ENCODE results near the gene ITGA4.

The ITGA4 gene

DNA sequence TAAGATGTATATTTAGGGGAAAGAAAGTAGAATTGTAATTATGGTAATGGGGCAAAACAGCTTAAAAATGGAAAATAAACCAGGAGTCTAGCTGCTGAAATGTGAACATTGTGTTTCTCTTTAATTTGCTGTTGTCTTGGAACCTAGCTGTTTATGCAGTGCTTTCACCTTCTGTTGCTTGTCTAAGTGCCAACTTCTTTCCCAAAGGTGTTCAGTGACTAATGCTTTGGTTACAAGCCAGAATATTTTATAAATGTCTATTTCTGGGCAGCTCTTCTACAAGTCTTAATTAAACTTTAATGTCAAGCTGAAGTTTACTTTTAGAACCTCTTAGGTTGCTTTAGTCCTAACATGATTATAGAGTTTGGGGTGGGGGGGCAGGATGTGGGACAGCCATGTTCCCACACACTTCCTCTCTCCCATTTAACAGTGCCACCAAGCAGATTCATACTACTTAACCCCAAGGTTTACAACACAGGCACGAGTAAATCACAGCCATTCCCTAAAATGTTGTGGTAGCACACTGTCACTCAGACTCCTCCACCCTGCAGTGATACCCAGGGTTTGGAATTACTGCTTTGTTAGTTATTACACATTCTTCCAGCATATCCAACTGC is 60.6 kb downstream of the ITGA4 start:
- peak in 1 of 2 experiments; percentile 5 for DNase-seq

DNA sequence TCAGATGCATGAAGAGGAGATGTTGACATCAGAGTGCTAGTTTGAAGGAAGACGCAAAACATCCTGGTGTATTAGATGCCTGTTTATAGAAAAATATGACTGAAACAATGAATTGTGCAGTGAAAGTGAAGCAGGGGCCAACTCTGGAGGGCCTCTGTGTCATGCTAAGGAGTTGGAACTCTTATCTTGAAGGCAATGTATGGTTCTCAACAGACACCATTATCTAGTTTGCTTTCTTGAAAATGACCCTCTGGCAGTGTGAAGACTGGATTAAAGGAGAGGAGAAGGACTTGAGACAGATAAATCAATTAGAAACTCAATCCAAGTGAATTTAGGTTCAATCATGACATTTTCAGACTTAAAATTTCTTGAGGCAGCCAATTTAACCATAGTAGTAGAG is 63.1 kb downstream of the ITGA4 start:
- DNase-seq: no peak

DNA sequence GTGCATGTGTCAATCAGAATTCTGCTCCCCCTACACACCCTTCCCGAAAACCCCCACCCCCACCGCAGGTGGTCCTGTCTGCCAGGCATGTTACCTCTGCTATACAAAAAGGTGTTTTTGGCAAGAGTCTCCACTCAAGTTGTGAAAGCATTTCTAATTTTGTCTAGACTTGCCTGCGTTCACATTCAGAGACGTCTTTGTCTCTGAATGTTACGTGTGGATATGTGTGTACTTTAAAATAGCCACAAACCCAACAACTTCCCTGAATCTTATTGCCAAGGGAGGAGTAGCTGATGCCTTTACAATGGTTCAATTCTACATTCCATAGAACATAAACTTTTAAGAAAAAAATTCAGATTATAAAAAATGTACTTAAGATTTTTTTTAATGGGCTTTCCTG is 66.6 kb downstream of the ITGA4 start:
- no peak for DNase-seq

DNA sequence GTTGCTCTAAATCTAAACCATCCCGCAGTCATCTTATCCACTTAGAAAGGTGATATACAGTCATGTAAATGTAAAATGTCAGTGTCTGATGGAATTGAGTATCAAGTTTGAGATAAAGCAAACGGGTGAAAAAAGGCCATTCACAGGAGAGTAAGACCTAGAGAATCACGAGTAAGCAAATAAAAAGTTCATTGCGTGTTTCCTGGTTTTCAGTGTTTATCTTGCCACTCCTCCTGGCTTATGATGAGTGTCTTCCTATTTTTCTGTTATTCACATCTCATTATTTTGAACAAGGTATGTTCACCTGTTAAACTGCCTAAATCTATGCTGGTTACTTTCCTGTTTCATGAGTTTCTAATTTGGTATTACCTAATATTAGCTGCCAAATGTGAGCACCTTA is 68.8 kb downstream of the ITGA4 start:
- no peak for DNase-seq

DNA sequence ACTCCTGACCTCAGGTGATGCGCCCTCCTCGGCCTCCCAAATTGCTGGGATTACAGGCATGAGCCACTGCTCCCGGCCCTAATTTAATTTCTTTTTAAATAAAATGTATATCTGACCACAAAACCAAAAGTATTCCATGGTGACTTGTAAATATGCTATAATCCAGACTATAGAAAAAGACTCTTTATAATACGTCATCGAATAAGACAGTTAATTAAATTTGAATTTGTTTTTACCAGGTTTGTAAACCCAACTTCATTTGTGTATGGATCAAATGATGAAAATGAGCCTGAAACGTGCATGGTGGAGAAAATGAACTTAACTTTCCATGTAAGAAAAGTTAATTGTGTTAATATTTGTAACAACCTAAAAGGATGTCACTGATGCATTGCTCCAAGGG is 69.9 kb downstream of the ITGA4 start:
- no peak for DNase-seq

DNA sequence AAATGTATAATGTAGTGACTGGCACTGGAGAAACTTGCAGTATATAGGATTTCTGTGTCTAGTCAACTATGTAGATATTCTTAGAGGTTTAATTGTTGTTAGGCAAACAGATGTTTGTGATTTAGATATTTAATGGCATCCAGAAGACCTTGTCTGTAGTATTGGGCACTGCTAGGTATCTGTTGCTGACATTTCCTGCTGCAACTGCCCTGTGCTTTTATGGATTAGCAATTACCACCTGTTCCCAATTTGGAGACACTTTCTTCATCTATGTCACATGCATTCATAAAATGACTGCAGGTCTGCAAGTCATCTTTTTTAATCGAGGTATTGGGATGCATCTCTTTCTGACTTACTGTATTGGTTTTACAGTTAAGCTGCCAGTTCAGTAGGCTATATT is 71.3 kb downstream of the ITGA4 start:
- DNase-seq: no peak

DNA sequence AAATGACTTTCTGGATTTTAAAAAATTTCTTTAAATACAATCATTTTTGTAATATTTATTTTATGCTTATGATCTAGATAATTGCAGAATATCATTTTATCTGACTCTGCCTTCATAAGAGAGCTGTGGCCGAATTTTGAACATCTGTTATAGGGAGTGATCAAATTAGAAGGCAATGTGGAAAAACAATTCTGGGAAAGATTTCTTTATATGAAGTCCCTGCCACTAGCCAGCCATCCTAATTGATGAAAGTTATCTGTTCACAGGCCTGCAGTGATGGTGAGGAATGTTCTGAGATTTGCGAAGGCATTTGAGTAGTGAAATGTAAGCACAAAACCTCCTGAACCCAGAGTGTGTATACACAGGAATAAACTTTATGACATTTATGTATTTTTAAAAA is 79.5 kb downstream of the ITGA4 start:
- no peak for DNase-seq

DNA sequence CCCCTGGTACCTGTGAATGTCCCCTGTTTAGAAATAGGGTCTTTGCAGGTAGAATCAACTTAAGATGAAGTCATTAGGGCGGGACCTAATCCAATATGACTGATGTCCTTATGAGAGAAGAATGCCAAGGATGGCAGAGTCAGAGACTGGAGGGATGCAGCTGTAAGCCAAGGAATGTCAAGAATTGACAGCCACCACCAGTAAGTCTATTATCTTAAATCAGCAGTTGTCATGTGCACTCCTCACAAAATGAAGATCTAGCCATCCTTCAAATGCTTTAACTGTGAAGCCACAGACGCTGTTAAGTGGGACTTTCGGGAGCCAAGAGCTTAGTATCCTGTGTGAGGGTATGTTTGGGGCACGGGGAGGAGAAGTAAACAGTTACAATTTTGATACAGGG is 83.2 kb downstream of the ITGA4 start:
- no peak for DNase-seq

DNA sequence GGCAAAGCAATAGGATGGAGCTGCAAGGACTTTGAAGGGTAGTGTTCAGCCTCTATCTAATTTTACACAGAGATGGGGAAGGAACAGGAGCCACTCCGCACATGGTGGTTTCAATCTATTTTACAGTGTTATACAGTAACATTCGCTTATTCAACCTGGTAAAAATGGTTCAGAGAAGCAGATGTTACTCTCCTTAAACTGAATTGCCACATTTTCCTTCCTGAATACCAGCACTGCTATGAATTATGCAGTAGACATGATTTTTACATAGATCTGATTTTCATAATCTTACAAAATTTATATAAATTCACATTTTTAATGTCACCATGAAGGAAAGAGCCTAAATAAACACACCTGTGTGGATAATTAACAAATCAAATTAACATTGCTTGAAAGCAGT is 85.0 kb downstream of the ITGA4 start:
- no peak for DNase-seq

DNA sequence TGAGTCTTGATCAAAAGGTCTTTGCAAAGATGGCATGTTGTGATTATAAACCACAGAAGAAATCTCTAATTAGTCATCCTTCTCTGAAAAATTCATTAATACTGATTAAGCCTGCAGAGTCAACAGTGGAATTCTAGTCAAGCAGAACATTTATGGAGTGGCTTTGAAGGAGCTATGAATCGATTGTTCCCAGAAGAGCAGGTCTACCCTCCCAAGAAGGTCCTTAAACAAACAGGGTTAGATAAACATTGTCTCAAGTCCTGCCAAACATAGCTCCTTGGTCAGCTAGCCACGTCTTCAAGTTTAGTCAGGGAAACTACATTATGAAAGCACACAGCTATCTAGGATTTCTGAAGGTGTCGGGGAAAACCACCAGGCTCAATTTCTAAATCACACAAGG is 88.9 kb downstream of the ITGA4 start:
- DNase-seq: no peak

DNA sequence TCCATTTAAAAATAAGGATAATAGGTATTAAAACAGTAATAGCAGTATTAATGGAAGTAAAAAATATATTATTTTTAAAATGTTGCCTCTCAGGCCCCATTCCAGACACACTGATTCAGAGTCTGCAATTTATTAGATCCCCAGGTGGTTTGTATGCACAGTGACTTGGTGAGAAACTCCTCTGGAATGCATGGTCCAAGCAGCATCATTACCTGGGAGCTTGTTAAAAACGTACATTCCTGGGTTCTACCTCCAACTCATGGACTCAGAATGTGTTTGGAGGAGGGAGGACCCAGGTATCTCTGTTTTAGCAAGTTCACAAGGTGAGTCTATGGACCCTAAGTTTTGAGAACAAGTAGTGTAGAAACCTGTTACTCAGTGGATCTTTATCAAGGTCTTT is 95.6 kb downstream of the ITGA4 start:
- no peak for DNase-seq

DNA sequence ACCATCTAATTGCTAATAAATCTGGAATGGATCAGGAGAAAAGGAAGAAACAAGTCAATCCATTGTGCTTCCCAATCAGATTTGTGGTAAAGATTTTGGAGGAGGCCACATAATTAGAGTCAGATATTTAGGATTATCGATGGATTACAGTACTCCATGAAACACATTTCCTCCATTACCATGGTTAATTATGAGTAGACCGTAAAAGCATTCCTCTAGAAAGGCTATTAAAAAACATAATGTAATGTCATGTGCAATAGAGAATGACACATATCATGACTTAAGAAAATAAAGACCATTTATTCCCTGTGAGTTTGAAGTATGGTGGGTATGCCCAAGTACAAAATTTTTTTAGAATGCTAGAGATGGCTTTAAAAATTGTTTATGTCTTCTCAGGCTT is 96.1 kb downstream of the ITGA4 start:
- DNase-seq: no peak

DNA sequence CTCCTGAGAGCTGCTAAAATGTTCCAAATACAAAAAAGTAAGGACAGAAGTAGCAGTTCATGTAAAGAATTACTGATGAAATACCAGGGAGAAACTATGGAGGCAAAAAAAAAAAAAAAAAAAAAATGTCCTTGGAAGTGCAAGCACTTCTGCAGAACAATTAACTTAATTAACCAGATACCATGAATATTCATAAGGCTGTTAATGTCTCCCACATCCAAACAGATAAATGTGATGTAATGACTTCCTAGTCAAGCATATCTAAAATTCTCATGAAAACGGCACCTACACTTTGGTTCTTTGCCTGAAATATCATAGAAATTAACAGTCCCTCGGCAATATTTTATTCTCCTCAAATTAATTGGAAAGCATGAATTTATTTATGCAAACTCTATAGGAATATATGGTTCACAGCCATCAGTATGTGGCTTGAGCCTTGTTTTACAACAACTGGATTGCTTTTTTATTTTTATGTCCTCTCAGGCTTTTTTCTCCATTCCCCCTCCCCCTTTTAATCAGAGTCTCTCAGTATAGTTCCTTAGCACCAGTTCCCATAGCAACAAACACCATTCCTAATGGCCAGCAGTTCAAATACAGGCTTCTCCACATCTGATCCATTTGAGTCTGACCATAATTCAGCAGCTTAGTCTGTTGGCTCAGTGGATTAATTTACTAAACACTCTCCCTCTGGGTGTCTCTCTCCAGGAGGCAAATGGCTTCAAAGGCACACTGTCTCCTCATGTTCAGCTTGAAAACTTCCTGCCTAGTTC is 97.1 kb downstream of the ITGA4 start:
- DNase-seq: no peak

DNA sequence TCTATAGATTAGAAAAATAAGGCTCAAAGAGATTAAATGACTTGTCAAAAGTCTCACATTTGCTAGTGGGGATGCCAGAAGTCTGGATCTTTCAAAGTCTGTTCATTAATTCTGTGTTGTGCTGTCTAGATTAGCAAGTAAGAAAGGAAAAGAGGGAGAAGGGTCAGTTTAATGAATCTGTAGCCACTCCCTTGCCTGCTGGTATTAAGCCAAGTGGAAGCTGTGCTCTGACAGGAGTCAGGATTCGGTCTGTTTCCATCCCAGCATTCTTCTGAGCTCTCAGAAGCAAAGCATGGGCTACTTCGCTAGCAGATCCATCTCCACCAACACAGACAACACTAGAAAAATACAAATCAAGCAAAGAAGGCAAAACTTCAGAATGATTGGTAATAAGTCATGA is 101.2 kb downstream of the ITGA4 start:
- DNase-seq: no peak

DNA sequence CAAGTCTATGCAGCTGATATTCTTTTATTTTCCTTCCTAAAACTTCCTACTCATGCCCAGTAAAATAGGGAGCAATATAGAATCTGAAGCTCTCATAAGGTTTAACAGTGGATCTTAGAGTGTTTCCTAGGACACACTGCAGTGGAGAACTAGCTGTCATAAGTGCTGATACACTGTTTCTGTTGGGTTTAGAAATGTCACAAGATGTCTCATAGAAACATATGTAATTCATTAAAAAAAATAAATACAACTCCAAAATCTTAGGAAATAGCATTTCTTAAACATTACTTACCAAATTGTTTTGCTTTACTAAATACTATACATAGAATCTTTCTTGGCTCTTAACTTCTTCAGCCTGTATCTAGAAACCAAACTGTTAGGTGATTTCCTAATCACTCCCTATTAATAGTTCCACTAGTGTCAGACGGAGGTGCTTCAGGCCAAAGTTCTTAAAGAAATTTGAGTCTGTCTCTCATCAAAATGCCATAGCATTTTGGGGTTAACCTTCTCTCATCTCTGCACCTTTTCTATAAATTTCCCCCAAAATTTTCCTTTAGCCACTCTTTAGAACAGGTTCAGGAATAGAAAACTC is 106.0 kb downstream of the ITGA4 start:
- no peak for DNase-seq

DNA sequence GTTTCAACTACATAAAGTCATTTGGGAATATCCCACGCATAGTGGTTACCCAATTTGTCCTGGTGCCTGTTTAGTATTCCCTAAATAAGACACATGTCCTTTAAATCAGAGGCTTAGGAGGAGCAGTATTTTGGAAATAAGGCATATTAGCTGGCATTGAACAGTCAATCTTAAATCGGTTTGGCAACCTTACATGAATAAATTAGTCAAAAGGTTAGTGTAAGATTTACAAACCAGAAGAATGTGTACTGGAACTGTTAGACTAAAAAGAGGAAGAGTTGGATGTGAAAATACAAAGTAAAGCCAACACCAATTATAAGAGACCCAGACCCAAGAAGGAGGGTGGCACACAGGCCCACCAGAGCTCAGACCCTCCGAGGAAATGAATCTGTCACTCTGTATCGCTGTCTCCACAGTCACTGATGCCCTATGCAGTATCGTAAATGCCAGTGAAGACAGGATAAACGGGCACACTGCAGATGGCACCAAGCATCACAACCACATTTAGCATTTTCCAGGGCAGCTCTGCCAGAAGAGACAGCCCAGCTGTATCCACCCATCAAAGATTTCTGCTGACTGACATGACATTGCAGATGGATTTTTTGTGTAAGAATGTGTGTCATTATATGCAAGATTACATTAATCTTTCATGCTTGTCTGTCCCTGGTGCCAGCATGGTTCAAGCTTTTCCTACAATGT is 109.3 kb downstream of the ITGA4 start:
- DNase-seq: peak; percentile 14 to 24

DNA sequence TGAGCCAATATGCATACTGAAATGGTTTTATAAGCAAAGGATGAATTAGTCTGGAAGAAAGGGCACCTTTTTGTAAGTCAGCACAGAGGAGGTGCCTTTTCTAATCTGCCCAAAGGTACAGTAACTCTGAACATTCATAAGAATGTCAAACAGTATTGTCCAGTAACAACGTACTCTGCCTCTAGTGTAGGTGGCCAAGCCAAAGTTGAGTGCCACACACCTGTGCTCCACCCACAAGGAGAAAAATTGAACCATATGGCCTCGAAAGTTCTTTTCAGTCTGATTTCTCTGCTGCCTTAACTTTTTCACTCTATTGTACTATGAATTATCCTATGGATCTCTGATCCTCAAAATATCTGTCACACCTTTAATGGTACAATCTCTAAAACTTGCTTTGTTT is 112.9 kb downstream of the ITGA4 start:
- DNase-seq: no peak

DNA sequence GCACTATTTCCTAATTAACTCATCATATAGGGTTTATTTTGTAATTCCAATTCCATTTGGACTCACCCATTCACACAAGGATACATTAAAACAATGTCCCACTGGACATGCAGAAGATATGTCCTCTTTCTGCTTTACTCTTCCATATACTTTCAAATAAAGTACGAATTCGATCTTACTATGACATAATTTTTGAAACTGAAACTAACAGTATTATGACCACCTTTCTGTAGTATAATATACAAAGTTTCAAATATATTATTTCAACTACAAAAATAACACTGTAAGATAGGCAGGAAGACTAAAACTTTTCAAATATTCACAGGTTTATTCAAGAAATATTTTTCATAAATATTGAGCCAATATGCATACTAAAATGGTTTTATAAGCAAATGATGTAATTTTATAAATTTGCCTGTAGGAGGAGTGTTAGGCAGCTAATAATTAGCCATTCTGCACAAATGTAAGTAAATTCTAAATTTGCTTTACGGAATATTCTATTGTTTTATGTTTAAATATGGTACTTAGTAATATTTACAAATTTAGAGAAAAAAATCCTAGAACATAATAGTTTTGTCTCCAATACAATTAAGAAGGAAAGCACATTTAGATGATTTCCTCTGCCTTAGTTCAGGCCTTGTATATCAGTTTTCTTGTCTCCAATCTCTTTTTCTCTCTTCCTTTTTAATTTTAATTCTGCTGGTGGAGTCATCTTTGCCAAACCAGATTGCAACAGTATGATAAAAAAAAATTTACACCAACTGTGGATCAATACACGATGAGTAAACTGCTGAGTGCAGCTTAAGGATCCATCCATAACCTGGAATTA is 113.9 kb downstream of the ITGA4 start:
- DNase-seq: no peak

DNA sequence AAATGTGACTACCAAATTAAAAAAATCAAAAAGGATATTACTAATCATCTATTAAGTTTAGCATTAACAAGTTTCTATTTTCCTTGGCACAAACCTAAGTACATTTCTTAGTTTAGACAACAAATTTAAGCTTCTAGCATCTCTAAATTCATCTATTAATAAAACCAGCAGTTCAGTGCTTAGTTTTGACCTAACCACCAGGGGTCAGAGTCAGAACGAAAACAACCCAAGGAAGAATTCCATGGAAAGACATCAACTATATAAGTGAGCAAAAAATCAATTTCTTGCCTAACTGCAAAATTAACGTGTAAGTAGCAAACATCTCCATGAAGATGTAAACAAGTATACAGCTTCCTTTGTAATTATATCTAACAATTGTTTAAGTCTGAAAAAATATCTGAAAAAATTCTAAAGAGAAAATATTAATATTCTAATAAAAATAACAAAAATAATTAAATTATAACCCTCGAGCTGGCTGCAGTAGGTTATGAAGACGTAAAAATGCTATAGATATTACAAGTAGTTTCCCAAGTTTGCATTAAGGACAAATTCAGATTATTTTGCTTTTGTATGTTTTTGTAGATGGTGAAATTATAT is 116.1 kb downstream of the ITGA4 start:
- peak in 1 of 2 experiments; percentile 28 for DNase-seq

DNA sequence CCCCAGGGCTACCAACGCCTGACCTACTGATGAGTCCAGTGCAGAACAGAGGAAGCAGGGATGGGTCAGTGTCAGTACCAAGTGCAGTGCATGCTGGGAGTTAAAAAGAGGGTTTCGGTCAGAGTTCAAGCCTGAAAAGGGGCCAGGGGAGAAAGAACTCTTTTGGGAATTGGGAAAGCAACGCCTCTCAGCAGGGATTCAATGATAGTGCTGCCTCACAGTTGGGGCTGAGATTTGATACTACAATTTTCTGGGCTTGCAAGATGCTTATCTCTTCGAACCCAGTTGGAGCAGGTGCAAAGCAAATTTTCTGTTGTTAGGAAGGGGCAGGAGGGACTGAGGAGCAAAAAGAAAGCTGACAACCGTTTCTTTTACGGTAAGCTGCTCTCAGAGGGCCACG is 117.1 kb downstream of the ITGA4 start:
- DNase-seq: no peak

DNA sequence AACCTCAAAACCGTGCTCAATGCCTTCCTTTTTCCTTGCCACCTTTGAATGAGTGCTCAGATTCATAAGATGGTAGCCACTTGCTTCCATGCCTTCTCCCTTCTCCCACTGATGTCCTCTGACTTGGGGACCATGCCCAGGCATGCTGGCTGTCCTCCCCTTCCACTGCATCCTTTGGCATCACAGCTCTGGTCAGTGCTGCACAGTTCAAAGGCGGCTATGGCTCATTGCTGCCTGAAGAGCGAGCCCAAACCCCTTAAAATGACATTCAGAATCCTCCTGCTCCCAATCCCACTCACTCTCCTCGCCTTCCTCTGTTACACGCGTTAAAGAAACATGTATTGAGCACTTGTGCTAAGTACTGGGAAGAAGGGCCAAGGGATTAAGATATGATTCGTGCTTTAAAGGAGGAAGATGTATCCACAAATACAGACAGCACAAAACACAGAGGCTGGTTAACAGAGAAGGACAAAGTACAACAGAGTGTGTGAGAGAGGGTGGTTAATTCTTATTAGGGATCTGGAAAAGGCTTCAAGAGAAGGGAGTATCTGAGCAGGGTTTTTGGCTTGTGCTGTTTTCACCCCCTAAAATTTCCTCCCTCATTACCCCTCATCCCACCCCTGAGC is 118.0 kb downstream of the ITGA4 start:
- DNase-seq: peak in 1 of 2 experiments; percentile 55

DNA sequence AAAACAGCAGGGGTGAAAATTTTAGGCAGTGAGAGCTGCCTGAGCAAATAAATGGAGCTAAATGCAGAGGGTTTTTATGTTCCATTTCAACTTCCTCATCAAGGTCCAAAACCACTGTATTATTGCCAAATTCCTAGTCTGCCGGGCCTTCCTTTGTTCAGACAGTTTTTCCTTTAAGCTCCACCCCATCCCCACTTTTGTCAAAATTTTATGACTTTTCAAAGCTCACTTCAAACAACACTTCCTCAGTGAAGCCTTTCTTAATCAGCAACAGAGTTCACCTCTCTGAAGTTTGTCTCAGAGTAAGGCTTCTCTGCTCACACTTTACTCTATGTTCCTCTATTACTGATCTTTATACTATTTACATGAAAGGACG is 118.5 kb downstream of the ITGA4 start:
- no peak for DNase-seq

Data from cerebellar nuclear complex (tissue), 1 donor.